Measurements from ENCODE around the gene FGF18.

DNA sequence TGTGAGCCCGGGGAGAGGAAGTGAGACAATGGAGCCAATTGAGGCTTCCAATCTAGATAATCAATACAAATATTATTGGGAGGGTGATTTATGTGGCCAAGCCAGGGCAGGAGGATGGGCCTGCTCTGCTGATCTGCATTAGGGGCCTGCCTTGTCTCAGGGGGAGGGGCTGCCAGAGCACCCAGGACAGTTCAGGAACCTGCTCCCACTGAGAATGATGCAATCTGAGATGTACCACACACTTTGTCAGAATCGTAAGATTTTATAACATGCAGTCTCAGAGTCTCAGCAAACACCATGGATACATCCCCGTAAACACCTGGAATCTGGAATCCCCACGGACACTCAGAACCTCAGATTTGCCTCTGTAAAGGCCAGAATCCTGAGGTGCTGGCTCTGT lies 19.3 kb downstream of the FGF18 start:
- TF ChIP-seq, protein P1, sequence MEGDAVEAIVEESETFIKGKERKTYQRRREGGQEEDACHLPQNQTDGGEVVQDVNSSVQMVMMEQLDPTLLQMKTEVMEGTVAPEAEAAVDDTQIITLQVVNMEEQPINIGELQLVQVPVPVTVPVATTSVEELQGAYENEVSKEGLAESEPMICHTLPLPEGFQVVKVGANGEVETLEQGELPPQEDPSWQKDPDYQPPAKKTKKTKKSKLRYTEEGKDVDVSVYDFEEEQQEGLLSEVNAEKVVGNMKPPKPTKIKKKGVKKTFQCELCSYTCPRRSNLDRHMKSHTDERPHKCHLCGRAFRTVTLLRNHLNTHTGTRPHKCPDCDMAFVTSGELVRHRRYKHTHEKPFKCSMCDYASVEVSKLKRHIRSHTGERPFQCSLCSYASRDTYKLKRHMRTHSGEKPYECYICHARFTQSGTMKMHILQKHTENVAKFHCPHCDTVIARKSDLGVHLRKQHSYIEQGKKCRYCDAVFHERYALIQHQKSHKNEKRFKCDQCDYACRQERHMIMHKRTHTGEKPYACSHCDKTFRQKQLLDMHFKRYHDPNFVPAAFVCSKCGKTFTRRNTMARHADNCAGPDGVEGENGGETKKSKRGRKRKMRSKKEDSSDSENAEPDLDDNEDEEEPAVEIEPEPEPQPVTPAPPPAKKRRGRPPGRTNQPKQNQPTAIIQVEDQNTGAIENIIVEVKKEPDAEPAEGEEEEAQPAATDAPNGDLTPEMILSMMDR (IDR thresholded peaks at IDR 0.05; ENCODE audit: insufficient read depth, low read length, poor library complexity, severe bottlenecking): no peak
- no peak for TF ChIP-seq EZH2phosphoT487 (conservative IDR thresholded peaks at IDR 0.05; ENCODE audit: low read length)

Data from SU-DHL-6 (cell line).